Measurements from ENCODE around the gene CFL1.
A peak's percentile ranks its signal among the peaks of the same experiment; 100 is the strongest.

Gene CFL1

DNA sequence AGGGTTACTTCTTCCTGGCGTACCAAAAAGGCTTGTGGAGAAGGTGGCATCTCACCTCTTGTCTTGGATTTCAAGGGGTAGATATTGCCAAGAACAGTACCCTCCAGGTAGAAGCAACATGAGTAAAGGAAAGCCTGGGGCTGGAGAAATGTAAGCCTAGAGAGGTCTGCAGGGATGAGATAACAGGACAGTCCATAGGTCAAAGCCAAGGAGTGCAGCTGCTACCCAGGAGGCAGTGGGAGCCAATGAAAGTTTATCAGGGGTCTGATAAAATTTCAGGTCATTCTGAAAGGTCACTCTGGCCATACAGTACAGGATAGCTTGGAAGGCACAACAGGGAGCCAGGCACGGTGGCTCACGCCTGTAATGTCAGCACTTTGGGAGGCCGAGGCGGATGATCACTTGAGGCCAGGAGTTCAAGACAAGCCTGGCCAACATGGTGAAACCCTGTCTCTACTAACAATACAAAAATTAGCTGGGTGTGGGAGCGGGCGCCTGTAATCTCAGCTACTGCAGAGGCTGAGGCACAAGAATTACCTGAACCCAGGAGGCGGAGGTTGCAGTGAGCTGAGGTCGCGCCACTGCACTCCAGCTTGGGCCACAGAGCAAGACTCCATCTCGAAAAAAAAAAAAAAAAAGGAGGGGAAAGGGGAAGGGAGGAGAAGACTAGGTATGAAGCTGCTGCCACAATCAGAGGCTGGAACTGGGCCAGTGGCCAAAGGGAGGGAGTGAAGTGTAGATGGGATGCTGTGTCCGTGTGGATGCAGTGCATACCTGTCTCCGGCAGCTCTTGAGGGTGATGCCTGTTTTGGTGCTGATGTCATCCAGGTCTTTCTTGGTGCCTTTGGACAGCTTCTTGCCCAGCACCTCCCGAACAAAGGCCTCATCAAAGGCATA is 29.1 kb upstream of the CFL1 start:
- H3K4me3 ChIP-seq (replicated peaks; ENCODE audit: low read depth, low read length) = peak overlapping the region; percentile 87
- TF ChIP-seq, protein P1, sequence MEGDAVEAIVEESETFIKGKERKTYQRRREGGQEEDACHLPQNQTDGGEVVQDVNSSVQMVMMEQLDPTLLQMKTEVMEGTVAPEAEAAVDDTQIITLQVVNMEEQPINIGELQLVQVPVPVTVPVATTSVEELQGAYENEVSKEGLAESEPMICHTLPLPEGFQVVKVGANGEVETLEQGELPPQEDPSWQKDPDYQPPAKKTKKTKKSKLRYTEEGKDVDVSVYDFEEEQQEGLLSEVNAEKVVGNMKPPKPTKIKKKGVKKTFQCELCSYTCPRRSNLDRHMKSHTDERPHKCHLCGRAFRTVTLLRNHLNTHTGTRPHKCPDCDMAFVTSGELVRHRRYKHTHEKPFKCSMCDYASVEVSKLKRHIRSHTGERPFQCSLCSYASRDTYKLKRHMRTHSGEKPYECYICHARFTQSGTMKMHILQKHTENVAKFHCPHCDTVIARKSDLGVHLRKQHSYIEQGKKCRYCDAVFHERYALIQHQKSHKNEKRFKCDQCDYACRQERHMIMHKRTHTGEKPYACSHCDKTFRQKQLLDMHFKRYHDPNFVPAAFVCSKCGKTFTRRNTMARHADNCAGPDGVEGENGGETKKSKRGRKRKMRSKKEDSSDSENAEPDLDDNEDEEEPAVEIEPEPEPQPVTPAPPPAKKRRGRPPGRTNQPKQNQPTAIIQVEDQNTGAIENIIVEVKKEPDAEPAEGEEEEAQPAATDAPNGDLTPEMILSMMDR (IDR thresholded peaks at IDR 0.05; ENCODE audit: low read depth, low read length, missing control alignments) = no peak
- no peak for DNase-seq (ENCODE audit: extremely low read depth, low read depth)

DNA sequence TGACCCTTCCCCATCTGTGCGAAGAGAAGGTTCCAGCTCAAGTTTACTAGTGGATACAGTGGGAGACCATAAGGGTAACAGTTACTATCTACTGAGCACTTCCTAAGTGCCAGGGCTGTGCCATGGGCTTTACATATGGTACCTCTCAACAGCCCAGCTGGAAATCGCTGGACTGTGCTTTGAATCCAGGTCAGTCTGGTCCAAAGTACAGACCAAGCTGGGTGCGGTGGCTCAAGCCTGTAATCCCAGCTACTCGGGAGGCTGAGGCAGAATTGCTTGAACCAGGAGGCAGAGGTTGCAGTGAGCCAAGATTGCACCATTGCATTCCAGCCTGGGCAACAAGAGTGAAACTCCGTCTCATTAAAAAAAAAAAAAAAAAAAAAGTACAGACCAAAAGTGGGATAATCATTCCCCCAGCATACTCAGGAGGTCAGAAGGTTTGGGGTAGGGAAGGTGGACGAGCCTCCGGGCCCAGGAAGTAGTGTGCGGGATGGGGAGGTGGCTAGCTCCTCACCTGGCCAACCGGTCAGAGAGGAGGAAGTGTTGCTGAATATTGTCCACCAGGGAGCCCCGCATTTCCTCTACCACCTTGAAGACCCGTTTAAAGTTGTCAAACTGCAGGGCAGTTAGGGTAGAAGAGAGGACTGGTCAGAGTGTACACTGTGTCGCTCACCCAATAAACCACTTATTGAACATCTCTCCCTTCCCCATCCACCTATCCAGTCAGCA is 28.0 kb upstream of the CFL1 start:
- no peak for DNase-seq (ENCODE audit: extremely low read depth, low read depth)

DNA sequence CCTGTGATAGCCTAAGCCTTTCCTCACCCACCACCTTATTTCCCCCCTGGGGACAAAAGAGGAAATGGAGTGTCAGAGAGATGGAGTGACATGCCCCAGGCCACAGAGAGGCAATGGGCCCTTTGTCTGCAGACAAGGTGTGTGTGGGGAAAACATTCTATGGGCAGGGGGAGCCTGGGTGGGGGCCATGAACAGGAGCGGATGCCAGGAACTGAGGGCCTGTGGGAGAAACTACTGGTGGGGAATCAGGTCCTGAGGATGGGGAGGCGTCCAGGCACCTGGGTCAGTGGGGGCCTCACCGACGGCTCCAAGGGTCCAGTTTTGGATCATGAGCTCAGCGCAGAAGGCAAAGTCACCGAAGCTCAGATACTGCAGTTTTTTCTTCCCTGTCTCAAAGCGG is 27.3 kb upstream of the CFL1 start:
- TF ChIP-seq, protein P1 (IDR thresholded peaks at IDR 0.05; ENCODE audit: low read depth, low read length, missing control alignments) = no peak
- H3K4me3 ChIP-seq (replicated peaks; ENCODE audit: low read depth, low read length) = no peak overlapping the region
- DNase-seq (ENCODE audit: extremely low read depth, low read depth) = no peak

More for the DNA sequence above, 28.0 kb upstream of the CFL1 start:
- TF ChIP-seq, protein P1 (IDR thresholded peaks at IDR 0.05; ENCODE audit: low read depth, low read length, missing control alignments) = no peak
- H3K4me3 ChIP-seq (replicated peaks; ENCODE audit: low read depth, low read length) = no peak overlapping the region

DNA sequence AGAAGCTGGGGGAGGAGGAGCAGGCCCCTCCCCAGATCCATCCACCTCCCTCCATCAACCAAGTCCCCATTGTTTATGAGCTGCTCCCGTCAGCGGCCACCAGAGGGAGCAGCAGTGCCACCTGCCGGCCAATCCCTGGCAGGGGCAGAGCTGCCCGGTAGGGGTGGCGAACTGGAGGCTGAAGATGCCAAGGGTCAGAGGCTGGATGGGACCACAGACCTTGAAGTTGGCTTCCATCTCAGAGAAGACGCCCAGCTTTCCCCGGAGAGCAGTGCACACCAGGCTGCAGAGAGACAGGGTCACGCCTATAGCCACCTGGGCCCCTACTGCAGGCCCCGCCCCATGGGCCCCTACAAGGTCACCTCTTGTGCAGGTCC is 26.7 kb upstream of the CFL1 start:
- H3K4me3 ChIP-seq (replicated peaks; ENCODE audit: low read depth, low read length) = no peak overlapping the region
- TF ChIP-seq, protein P1 (IDR thresholded peaks at IDR 0.05; ENCODE audit: low read depth, low read length, missing control alignments) = peak; percentile 100
- DNase-seq (ENCODE audit: extremely low read depth, low read depth) = no peak

DNA sequence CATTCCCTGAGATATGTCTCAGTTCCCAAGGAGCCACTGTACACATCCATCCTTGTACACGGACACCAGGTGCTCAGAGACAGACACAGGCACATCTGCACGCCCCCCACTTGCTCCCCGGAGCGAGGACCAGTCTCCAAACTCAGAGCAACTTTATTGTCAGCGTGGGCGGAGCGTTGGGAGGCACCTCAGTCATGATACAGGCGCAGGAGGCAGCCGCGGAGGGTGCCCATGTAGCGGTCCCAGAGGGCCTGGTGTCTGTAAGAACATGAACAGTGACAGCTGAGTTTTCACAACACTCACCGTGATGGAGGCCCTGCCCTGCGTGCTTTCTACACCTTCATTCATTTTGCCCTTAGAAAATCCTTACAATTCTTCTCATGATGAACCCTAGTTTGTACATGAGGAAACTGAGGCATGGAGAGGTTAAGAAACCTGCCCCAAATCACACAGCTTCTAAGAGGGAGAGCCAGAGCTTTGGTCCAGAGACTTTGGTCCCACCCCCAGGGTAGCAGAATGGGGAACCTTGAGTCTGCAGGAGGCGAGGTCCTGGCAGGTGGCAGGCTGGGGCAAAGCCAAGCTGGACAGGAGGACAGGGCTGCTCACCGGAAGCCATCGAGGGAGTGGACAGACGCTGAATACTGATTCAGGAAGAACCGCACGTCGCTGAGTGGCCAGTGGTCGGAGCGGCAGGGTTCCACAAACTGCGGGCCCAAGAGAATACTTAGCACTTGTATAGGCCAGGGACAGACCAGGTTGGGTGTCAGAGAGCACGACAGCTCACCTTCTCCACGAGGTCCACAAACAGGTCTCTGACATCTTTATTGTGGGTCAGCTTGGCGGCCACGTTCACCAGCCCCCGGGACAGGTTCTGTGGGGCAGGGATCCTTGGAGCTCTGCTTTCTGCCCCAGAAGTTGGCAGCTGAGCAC is 26.1 kb upstream of the CFL1 start:
- no peak overlapping the region for H3K4me3 ChIP-seq (replicated peaks; ENCODE audit: low read depth, low read length)
- TF ChIP-seq, protein P1 (IDR thresholded peaks at IDR 0.05; ENCODE audit: low read depth, low read length, missing control alignments) = no peak
- DNase-seq (ENCODE audit: extremely low read depth, low read depth) = no peak

DNA sequence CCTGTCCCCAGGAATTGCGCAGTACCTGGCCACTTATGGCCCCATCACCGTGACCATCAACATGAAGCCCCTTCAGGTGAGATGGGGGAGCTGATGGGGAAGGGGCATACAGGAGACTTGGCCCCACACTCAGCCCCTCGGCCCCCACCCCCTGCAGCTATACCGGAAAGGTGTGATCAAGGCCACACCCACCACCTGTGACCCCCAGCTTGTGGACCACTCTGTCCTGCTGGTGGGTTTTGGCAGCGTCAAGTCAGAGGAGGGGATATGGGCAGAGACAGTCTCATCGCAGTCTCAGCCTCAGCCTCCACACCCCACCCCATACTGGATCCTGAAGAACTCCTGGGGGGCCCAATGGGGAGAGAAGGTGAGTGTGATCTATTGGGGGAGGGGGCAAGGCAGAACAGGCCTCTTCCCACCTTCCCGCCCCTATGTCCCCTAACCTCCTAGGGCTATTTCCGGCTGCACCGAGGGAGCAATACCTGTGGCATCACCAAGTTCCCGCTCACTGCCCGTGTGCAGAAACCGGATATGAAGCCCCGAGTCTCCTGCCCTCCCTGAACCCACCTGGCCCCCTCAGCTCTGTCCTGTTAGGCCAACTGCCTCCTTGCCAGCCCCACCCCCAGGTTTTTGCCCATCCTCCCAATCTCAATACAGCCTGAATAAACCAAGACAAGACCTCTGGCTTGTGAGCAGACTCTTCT is 25.2 kb upstream of the CFL1 start:
- no peak overlapping the region for H3K4me3 ChIP-seq (replicated peaks; ENCODE audit: low read depth, low read length)
- no peak for DNase-seq (ENCODE audit: extremely low read depth, low read depth)
- TF ChIP-seq, protein P1 (IDR thresholded peaks at IDR 0.05; ENCODE audit: low read depth, low read length, missing control alignments) = no peak
